HPDE6-E6E7 (cell line): ENCODE data around the gene EVI5L.
"Not testable (repeated sequence)": the region's sequence is repeated elsewhere in the genome, so short reads cannot be mapped to it uniquely, and the experiment has no call there.

Experiments
- DNase-seq: peaks from one replicate; pipeline ENCODE4 v3.0.0; 2011; ENCODE audit warnings: missing footprints; ENCODE audit errors: extremely low spot score

Gene EVI5L

DNA sequence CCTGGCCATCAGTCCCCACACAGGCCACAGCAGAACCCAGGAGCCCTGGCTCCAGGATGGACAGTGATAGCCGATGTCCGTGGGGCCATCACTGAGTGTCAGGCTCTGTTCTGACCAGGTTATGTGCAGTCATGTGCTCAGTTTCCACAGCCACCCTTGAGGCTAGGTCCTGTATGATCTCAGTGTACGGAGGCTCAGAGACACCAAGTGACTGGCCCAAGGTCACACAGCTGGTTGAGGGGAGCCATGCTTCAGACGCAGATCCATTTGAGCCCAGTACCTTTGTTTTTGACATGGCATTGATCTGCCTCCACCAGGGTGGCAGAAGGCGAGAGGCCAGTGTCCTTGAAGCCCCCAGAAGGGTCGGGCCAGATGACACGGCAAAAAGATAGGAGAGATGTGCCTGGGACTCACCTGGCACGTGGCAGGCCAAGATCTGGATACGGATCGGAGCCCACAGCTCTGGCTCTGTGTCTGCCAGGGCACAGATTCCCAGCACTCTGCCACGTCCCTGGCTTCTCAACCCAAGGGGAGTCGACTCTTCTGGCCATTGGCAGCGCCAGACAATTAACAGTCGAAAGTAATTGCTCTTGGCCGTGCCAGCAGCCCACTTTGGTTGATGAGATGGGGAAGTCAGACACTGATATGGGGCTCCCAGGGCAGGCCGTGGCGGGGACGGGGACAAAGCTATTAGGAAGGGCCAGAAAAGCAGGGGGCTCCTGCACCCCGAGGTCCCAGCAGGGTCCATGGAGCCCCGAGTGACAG, 15.6 kb downstream of the EVI5L start:
- no peak for DNase-seq

DNA sequence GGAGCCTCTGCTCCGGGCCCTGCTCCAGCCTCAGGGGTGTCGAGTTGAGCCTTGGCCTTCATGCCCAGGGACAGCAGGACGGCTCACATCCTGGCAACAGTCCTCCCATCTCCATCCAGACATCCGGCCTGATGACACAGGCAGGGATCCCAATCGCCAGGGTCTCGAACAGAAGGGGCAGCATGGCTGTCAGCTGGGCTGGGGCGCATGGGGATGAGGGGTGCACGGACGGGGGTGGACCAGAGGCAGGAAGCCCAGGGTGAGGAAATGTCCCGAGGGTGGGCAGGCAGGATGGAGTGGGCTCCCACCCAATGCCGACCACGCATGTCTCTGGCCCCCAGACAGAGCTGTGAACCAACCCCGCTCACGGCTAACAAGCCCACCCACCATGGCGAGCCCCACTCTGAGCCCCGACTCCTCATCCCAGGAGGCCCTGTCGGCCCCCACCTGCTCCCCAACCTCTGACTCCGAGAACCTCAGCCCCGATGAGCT, 16.2 kb downstream of the EVI5L start:
- no peak for DNase-seq

DNA sequence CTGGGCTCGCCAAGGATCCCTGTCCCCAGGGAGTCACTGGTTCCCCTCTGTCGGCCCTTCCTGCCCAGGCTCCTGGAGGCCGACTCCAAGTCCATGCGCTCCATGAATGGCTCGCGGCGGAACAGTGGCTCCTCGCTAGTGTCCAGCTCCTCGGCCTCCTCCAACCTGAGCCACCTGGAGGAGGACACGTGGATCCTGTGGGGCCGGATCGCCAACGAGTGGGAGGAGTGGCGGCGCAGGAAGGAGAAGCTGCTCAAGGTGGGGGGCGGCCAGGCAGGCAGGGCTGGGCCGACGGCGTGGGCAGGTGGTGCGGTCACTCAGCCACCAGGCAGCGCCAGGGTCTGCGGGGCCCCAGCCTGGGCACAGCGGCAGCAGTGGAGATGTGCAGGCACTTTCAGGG, 17.6 kb downstream of the EVI5L start:
- no peak for DNase-seq

DNA sequence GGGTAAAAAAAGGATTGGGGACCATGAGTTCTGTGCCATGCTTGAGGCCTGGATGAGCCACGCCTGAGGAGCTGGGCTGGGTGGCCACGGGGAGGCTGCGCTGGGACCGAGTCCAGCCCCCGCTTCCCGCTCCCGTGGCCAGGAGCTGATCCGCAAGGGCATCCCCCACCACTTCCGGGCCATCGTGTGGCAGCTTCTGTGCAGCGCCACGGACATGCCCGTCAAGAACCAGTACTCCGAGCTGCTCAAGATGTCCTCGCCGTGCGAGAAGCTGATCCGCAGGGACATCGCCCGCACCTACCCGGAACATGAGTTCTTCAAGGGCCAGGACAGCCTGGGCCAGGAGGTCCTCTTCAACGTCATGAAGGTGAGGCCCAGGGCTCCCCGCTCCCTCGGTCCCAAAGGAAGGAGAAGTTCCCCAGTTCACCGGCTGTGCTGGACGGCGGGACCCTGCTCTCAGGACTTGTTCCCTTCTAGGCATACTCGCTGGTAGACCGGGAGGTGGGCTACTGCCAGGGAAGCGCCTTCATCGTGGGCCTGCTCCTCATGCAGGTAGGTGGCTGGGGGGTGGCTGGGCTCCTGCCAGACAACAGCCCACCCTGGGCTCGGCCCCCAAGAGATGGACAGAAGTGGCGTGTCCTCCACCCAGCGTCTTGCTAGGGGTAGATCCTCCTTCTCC, 18.9 kb downstream of the EVI5L start:
- DNase-seq = no peak

DNA sequence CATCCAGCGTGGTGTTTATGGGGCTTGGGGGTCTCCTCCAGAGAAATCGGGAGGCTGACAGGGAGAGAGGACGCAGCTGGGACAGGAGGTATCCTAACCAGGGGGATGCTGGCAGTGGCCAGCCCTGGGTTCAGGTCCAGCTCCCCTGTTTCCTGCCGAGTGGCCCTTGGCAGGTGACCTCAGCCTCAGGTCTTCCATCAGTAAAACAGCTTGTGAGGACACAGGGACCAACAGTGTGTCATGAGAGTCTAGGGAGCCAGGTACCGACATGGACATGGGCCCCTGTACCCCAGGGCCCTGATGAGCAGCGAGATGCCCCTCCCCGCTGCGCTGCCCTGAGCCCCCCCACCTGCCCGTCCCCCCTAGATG, 19.6 kb downstream of the EVI5L start:
- DNase-seq = no peak

DNA sequence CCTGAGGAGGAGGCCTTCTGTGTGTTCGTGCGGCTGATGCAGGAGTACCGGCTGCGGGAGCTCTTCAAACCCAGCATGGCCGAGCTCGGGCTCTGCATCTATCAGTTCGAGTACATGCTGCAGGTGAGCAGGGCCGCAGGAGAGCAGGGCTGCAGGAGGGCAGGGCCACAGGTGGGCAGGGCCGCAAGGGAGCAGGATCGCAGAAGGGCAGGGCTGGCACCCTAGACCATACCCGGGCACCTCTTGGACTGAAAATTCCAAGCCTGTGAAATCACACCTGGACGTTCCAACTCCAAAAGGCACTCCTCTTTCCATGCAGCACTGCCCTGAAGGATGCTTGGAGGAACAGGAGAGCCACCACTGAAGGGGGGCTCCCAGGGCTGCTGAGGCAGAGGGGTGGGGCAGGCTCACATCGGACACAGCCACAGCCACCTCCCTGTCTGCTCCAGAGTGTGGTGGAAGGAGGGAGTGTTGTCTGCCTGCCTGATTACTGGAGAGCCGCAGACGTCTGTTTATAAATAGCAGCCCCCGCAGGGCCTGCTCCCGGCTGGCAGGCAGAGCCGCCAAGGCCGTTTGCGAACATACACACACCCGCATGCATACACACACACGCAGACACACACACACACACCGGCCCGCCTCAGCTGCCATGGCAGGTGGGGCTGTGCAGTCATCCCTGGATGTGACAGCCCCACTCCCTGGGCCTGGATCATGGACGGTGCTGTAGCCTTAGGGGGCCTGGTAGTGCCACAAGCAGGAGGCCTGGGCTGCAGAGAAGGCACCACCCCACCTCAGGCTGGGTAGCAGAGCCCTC, 20.2 kb downstream of the EVI5L start:
- peak; percentile 49 for DNase-seq

DNA sequence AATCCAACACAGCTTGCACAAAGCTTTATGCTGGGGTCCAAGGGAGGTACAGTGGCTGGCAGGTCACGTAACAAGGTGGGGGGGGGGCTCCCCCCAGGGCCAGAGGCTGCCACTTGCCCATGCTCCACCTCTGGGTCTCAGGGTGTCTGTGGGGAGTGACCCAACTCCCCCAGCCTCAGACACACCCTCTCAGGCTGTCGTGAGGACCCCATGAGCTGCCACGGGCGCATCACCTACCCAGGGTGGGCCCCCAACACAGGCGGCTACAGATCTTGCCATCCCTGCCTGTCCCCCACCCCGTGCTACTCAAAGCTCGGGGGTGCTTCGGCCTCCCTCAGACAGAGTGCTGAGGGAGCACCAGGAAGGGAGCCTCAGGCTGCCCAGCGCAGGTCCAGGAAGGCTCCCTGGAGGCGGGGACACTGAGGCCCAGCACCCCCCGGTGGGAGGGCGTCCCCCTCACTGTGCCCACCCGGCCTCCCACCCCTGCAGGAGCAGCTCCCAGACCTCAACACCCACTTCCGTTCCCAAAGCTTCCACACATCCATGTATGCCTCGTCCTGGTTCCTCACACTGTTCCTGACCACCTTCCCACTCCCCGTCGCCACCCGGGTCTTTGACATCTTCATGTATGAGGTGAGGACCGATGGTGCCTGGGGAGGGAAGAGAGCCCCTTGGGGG, 21.1 kb downstream of the EVI5L start:
- DNase-seq = no peak

DNA sequence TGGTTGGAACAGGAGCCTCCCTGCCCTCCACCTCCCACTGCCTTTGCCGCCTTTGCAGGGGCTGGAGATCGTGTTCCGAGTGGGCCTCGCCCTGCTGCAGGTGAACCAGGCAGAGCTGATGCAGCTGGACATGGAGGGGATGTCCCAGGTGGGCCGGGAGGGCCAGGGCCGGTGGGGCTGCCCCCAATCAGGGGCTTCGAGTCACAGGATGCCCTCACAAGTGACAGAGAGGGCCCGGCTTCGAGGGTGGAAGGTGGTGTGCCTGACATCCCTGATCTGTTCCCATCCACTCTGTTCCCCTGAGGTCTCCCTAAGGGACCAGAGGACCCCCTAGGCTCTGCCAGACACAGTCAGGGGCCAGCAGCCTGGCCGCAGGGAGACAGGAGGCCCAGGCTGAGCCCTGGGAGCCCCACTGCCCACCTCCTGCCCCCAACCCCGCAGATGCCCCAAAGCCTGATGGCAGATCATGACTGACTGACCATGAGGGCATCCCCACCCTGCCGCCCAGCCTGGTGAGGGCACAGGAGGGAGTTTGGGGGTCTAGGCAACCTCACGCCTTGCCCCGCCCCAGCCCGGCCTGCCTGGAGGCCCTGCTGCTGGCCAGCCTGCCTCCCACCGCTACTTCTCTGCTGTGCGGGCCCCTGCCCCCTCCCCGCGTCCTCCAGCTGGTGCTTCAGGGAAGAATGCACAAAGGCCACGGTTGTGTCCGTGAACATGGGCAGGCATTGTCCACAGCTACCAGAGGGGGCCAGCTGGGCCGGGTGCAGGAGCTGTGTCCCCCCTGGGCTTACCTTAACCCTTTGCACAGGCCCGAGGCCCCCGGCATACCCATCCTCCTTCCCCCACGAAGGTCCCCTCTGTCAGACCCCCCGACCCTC, 21.8 kb downstream of the EVI5L start:
- DNase-seq = no peak

DNA sequence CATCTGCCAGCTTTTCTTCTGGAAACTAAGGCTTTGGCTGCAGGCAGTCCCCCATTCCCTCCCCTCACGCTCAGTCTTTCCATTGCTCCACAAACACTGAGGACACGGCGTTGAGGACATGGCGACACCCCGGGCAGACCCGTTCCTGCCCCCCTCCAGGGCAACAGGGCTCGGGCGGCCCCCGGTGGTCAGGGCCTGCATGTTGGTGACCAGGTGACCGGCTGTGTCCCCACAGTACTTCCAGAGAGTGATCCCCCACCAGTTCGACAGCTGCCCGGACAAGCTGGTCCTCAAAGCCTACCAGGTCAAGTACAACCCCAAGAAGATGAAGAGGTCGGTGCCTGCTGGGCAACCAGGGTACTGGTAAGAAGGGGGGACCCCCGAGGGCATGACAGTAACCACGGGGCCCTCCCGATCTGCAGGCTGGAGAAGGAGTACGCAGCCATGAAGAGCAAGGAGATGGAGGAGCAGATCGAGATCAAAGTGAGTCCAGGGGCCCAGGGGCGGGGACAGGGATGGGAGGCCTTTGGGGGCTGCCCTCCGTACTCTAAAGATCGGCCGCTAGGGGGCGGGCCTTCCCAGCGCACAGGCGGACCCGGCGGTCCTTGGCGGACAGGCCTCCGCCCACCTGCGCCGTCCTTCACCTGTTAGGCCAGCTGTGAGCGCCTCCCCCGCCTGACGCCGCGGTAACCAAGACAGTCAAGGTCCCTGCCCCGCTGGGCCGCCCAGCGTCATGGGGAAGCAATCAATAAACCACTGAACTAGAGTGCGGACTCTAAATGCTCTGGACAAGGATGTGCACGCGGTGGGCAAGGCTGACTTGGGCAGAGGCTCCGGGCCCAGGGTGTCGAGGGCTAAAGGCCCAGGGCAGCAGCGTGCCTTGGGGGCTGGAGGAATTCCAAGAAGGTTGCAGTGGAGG, 23.1 kb downstream of the EVI5L start:
- DNase-seq = peak; percentile 77

DNA sequence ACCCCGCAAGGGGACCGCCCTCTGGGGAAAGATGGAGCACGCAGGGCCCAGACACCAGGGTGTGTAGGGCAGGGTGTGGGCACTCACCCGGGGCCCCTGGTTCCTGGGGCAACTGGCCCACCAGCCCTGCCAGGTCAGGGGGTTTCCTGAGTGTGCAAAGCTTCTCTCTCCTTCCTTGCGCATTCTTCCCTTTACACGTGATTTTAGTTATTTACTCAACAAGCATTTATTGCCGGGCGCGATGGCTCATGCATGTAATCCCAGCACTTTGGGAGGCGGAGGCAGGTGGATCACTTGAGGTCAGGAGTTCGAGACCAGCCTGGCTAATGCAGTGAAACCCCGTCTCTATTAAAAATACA, 23.7 kb downstream of the EVI5L start:
- no peak for DNase-seq

DNA sequence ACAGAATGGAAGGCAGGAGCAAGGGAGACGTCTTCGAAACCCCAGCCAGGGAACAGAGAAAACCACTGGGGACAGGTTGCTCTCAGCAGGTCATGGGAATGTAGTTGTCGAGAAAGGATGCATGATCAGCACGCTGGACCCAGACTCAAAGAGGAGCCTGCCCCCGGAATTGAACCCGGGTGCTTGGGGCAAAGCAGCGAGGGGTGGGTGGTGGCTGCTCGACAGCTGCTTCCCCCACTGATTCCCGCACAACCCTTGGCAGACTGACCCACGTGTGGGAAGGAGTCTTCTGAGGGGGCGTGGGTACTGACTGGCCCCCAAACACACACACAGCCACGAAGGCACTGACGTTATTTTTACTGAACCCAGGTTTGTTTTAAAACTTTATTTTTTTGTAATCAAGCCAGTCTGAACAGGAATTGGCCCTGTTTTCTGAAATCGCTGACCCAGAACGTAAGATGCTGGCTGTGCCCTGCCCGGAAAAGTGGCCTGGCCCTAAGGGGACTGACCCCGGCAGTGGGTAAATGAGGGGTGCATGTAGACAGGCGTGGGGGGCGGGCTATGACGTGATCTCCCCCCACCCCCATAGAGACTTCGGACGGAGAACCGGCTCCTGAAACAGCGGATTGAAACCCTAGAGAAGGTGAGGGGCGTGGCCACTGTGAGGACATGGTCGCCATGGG, 25.5 kb downstream of the EVI5L start:
- DNase-seq = no peak

DNA sequence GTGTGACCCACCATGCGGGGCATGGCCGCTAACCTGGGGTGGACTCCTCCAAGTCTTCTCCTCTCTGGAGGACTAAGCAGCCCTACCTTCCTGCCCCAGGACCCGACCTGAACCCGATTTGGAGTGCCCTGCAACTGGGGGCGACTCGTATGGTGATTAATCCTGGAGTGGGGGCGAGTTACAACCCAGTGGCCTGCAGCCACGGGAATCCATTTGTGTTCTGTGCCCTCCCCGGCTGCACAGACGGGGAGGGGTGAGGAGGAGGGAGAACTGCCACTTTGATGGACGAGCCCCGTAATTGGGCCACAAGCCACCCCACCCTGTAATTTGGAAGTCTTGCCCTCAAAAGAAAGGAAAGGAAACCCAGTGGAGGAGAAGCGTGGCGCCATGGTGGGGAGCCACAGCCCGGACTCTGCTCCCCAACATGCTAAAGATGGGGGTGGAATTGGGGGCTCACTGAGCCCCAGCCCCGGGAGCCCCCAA, 26.1 kb downstream of the EVI5L start:
- no peak for DNase-seq

DNA sequence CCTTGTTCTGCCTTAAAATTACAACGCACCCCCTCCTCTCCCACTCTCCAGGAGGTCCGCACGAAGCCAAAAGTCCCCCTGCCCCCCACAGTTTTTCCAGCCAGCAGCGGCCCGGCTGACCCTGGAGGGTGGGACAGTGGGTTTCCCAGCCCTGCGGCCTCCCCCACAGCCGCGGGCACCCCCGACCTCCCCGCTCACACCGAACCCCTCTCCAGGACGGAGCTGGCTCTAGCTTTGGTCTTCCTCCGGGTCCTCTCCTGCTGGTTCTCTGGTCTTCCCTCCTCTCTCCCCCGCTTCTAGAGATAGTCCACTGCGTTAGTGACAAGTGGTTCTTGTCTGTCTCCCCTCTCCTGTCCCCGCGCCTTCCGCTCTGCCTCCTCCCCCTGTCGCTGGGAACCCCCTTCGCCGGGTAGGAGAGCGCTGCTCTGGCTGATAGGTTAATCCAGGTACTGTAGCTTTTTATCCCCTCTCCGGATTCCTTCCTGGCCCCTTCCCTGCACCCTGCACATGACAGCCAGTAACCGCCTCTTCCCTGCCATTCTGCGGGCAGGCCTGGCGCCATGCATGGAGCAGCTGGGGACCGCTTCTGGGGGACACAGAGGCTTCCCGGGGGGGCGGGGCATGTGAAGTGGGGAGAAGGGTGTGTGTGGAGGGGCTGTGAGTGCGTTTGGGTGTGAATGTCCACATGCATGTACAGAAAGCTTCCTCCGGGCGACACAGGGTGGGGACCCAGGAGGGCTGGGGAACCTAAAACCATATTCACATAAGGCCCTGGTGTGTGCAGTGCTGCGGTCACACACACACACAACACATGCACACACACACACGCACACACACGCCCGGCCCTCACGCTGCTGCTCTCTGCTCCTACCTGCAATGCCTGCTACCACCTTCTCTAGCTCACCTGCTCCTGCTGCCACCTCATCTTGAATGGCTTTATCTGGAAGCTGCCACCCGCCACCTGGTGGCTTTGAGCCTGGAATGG, 27.0 kb downstream of the EVI5L start:
- no peak for DNase-seq

DNA sequence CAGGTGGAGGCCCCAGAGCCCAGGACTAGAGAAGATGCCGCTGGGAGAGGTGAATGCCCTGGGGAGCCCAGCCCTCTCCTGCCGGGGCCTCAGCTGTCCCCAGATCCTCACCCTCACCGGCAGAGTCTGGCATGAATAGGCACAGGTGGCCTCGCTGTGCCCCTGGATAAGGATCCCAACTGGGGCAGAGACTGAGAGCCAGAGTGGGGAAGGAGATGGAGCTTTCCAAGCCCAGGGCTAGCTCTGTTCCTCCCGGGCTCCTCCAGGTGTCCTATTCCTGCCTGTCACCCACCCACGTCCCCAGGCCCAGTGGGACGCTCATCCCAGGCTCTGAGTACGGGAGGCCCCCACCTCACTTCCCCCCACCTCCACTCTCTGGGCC, 27.7 kb downstream of the EVI5L start:
- no peak for DNase-seq

DNA sequence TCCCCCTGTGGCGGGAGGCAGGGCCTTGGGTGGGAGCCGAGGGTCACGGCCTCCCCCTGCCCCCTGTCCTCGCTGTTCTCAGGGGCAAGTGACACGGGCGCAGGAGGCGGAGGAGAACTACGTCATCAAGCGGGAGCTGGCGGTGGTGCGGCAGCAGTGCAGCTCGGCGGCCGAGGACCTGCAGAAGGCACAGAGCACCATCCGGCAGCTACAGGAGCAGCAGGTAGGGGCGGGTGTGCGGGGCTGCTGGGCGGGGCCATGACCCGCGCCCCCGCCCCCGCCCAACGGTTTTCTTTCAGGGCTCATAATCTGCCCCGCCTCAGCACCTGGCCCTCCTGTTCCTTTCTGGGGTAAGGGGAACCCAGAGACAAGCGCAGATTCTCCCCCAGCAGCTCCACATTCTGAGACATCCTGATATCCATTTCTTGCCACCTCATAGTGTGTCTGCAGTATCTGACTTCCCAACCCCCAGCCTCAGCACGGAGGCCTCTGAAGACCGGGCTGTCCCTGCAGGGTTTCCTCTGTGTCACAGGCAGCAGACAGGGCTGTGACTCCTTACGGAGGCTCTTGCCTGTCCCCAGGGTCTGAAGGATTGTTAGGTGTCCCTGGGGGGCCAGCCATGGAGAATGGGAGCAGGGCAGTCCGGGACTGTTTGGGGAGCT, 28.2 kb downstream of the EVI5L start:
- no peak for DNase-seq

DNA sequence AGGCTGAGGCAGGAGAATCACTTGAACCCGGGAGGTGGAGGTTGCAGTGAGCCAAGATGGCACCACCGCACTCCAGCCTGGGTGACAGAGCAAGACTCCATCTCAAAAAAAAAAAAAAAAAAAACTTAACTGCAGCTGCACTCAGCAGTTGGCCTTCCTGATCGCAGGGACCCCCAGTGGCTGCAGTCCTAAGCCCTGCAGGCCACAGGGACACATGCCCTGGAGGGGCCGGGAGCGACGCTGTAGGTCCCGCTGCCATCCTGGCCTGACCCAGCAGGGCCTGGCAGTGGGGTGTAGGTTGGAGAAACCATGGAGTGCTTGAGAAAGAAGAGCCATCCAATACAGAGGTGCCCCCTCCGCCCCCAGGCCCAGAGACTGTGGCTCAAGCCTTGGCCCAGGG, 29.1 kb downstream of the EVI5L start:
- DNase-seq = not testable (repeated sequence)
